GM12892 (cell line): ENCODE data around the gene APBB1IP.

Experiments
- POLR2A ChIP-seq: IDR thresholded peaks from 2 replicates; pipeline ENCODE4 v1.6.1; 2011; ENCODE audit warnings: low read depth, low read length, control low read depth
- POLR2AphosphoS5 ChIP-seq: IDR thresholded peaks from 2 replicates; pipeline ENCODE4 v1.6.1; 2011; ENCODE audit warnings: low read depth, low read length, control low read depth
- TAF1 ChIP-seq: IDR thresholded peaks from 2 replicates; pipeline ENCODE4 v1.6.1; 2011; ENCODE audit warnings: low read depth, mild to moderate bottlenecking, control low read depth, low read length, borderline replicate concordance

GRCh38 chr10:26441491-26442214, 3.5 kb downstream of the APBB1IP start:
- TF ChIP-seq POLR2A: no peak
- TF ChIP-seq TAF1: no peak
- TF ChIP-seq POLR2AphosphoS5: no peak
